ENCODE measurements around the gene ZNF3.

DNA sequence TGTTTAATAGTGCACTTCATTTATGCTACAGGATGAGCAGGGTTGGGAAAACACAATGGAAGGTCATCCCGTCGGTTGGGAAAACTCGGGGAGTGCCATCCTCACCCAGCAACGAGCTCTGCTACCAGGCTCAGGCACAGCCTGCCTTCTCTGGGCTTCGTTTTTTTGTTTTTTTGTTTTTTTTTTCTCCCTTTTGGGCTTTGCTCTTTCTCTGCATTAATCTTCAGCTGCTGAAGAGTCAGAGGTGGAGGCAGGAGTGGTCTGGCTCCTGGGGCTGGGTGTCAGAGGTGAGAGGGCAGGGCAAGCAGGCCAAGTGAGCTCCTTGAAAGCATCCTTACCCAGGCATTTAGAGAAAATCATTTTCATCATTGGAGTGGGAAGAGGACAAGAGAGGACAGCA is 11.5 kb downstream of the ZNF3 start:
- TF ChIP-seq, protein P1, sequence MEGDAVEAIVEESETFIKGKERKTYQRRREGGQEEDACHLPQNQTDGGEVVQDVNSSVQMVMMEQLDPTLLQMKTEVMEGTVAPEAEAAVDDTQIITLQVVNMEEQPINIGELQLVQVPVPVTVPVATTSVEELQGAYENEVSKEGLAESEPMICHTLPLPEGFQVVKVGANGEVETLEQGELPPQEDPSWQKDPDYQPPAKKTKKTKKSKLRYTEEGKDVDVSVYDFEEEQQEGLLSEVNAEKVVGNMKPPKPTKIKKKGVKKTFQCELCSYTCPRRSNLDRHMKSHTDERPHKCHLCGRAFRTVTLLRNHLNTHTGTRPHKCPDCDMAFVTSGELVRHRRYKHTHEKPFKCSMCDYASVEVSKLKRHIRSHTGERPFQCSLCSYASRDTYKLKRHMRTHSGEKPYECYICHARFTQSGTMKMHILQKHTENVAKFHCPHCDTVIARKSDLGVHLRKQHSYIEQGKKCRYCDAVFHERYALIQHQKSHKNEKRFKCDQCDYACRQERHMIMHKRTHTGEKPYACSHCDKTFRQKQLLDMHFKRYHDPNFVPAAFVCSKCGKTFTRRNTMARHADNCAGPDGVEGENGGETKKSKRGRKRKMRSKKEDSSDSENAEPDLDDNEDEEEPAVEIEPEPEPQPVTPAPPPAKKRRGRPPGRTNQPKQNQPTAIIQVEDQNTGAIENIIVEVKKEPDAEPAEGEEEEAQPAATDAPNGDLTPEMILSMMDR (IDR thresholded peaks at IDR 0.05) = no peak
- TF ChIP-seq, protein P2, sequence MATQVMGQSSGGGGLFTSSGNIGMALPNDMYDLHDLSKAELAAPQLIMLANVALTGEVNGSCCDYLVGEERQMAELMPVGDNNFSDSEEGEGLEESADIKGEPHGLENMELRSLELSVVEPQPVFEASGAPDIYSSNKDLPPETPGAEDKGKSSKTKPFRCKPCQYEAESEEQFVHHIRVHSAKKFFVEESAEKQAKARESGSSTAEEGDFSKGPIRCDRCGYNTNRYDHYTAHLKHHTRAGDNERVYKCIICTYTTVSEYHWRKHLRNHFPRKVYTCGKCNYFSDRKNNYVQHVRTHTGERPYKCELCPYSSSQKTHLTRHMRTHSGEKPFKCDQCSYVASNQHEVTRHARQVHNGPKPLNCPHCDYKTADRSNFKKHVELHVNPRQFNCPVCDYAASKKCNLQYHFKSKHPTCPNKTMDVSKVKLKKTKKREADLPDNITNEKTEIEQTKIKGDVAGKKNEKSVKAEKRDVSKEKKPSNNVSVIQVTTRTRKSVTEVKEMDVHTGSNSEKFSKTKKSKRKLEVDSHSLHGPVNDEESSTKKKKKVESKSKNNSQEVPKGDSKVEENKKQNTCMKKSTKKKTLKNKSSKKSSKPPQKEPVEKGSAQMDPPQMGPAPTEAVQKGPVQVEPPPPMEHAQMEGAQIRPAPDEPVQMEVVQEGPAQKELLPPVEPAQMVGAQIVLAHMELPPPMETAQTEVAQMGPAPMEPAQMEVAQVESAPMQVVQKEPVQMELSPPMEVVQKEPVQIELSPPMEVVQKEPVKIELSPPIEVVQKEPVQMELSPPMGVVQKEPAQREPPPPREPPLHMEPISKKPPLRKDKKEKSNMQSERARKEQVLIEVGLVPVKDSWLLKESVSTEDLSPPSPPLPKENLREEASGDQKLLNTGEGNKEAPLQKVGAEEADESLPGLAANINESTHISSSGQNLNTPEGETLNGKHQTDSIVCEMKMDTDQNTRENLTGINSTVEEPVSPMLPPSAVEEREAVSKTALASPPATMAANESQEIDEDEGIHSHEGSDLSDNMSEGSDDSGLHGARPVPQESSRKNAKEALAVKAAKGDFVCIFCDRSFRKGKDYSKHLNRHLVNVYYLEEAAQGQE (IDR thresholded peaks at IDR 0.05; ENCODE audit: insufficient read depth in 1 of 2, low read depth in 2 of 2, low read length in 1 of 2) = no peak
- no peak for TF ChIP-seq POLR2AphosphoS5 (IDR thresholded peaks at IDR 0.05; ENCODE audit: low read depth, low read length)

Measured in Panc1 (cell line).